B cell (primary cell): ENCODE measurements around the gene WDR35.

Experiments
- CTCF ChIP-seq: fragments of 200-600 bp; IDR thresholded peaks from one replicate; pipeline ENCODE4 v1.8.0; 2022; ENCODE audit warnings: antibody characterized with exemption, mild to moderate bottlenecking
- EZH2 ChIP-seq: IDR thresholded peaks from 2 replicates; pipeline ENCODE4 v1.6.1; 2012; ENCODE audit warnings: borderline replicate concordance, low read depth, mild to moderate bottlenecking, moderate library complexity, low read length; ENCODE audit not compliant: insufficient read depth, poor library complexity, severe bottlenecking

GRCh38 chr2:19881908-19882265, 108.0 kb downstream of the WDR35 start:
- TF ChIP-seq EZH2 (no peak), CTCF (no peak)
